GM12891 (cell line): ENCODE measurements around the gene PCBP3.

Experiments
- PAX5 ChIP-seq: IDR thresholded peaks from 2 replicates; pipeline ENCODE4 v1.6.1; 2011; ENCODE audit warnings: low read length, moderate library complexity, mild to moderate bottlenecking; ENCODE audit not compliant: insufficient read depth, severe bottlenecking
- POLR2A ChIP-seq: IDR thresholded peaks from 2 replicates; pipeline ENCODE4 v1.6.1; 2011; ENCODE audit warnings: low read depth, low read length, control low read depth
- POLR2AphosphoS5 ChIP-seq: IDR thresholded peaks from 2 replicates; pipeline ENCODE4 v1.6.1; 2011; ENCODE audit warnings: low read depth, low read length, control low read depth
- TAF1 ChIP-seq: IDR thresholded peaks from 2 replicates; pipeline ENCODE4 v1.6.1; 2011; ENCODE audit warnings: low read depth, low read length, control low read depth

DNA sequence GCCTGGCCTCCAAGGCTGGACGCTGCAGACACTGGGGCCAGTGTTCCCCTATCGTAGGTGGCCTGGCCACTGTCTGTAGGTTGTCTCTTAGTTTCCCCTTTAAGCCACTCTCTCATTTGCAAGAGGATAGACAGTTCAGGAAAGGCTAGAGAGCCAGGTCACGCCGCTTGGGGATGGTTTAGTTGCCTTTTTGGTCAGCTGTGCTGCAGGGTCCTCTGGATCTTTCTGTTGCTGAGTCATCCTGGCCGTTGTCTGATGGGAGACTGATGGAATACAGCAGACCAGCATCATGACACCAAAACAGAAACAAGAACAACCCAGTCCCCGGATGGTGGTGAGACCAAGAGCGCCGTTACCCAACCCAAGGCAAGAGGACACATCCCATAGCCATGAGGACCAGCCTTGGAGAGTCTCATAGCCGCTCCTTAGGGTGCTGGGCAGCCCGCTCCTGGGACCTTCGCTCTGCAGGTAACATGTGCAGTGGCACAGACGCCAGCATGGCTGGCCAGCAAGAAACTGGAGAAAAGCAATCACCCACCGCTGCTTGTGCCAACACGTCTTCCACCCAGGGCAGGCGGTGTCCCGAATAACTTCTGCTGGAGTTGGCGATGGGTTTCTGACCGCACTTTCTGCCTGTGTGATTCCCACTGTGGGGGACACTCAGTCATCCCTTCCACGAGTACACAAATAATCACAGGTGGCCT, 258.9 kb downstream of the PCBP3 start:
- no peak for TF ChIP-seq TAF1
- TF ChIP-seq POLR2A: no peak
- no peak for TF ChIP-seq POLR2AphosphoS5
- TF ChIP-seq PAX5: no peak
